ENCODE data around the gene LONRF3.

Gene LONRF3

GRCh38 chrX:118974088-118974907, at the start of gene LONRF3:
TSS of gene LONRF3 (plus strand) at chrX:118974618. CDS start at chrX:118974781, 163 bp downstream.
- TF ChIP-seq CTCF (IDR thresholded peaks at IDR 0.05) (no peak), ZFX (IDR thresholded peaks at IDR 0.05; ENCODE audit: borderline replicate concordance) (no peak)
- H3K27ac ChIP-seq: peak within 1 kb of the TSS; percentile 55

GRCh38 chrX:118928151-118928550, 46.3 kb upstream of the LONRF3 start:
- no peak overlapping the region for H3K27ac ChIP-seq
- TF ChIP-seq CTCF (IDR thresholded peaks at IDR 0.05) (no peak), ZFX (IDR thresholded peaks at IDR 0.05; ENCODE audit: borderline replicate concordance) (no peak)

GRCh38 chrX:118935352-118935751, 39.1 kb upstream of the LONRF3 start:
- H3K27ac ChIP-seq: no peak overlapping the region
- TF ChIP-seq ZFX (IDR thresholded peaks at IDR 0.05; ENCODE audit: borderline replicate concordance) (no peak), CTCF (IDR thresholded peaks at IDR 0.05) (no peak)

- H3K27ac ChIP-seq: no peak overlapping the region
- TF ChIP-seq CTCF (IDR thresholded peaks at IDR 0.05) (no peak), ZFX (IDR thresholded peaks at IDR 0.05; ENCODE audit: borderline replicate concordance) (no peak)
Measured at GRCh38 chrX:118941147-118941546, 33.3 kb upstream of the LONRF3 start.

- no peak for TF ChIP-seq CTCF (IDR thresholded peaks at IDR 0.05)
- no peak for TF ChIP-seq ZFX (IDR thresholded peaks at IDR 0.05; ENCODE audit: borderline replicate concordance)
- H3K27ac ChIP-seq: no peak overlapping the region
Measured at GRCh38 chrX:118943102-118943501, 31.3 kb upstream of the LONRF3 start.

- no peak overlapping the region for H3K27ac ChIP-seq
- TF ChIP-seq ZFX (IDR thresholded peaks at IDR 0.05; ENCODE audit: borderline replicate concordance) (no peak), CTCF (IDR thresholded peaks at IDR 0.05) (no peak)
Measured at GRCh38 chrX:118945921-118946320, 28.5 kb upstream of the LONRF3 start.

- no peak for TF ChIP-seq CTCF (IDR thresholded peaks at IDR 0.05)
- no peak for TF ChIP-seq ZFX (IDR thresholded peaks at IDR 0.05; ENCODE audit: borderline replicate concordance)
Measured at GRCh38 chrX:118948270-118948669, 26.1 kb upstream of the LONRF3 start.

More at GRCh38 chrX:118948270-118948669, 26.1 kb upstream of the LONRF3 start:
- H3K27ac ChIP-seq: no peak overlapping the region
